G401.6 (cell line): ENCODE measurements around the gene SHKBP1.
"Not testable (repeated sequence)": the region's sequence is repeated elsewhere in the genome, so short reads cannot be mapped to it uniquely, and the experiment has no call there.

Experiments used
- FAIRE-seq: peaks from 2 replicates; lab custom pipeline; 2012; peaks lifted over from hg19 to GRCh38; lab: Jason Lieb, UNC

SHKBP1 gene

GRCh38 chr19:40556953-40557530, 19.6 kb upstream of the SHKBP1 start:
- FAIRE-seq = no peak

DNA sequence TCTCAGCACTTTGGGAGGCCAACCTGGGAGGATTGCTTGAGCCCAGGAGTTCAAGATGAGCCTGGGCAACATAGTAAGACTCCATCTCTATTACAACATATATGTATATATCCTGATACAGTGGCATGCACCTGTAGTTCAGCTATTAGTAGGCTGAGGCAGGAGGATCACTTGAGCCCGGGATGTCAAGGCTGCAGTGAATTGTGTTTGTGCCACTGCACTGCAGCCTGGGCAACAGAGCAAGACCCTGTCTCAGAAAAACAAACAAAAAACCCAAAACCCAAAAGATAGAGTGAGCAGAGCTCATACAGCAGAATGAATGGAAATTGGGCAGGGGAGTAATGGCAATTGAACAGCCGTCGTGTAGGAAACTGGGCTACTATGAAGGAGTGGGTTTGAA, 17.3 kb upstream of the SHKBP1 start:
- FAIRE-seq = no peak

- no peak for FAIRE-seq
Observed at GRCh38 chr19:40560092-40560507, 16.6 kb upstream of the SHKBP1 start.

GRCh38 chr19:40561947-40562346, 14.7 kb upstream of the SHKBP1 start:
- no peak for FAIRE-seq

GRCh38 chr19:40564535-40564934, 12.1 kb upstream of the SHKBP1 start:
- not testable (repeated sequence) for FAIRE-seq

DNA sequence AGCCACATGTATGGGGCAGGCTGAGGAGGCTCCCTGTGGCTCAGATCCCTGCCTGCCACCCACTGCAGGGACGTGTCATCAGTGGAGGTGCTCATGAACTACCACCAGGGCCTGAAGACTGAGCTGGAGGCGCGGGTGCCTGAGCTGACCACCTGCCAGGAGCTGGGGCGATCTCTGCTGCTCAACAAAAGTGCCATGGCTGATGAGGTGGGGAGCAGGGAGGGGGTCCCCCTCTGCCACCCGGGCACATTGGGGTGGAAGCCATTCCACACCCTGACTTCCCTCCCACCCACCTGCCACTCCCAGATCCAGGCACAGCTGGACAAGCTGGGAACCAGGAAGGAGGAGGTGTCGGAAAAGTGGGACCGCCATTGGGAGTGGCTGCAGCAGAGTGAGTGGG, 11.3 kb upstream of the SHKBP1 start:
- FAIRE-seq = no peak

DNA sequence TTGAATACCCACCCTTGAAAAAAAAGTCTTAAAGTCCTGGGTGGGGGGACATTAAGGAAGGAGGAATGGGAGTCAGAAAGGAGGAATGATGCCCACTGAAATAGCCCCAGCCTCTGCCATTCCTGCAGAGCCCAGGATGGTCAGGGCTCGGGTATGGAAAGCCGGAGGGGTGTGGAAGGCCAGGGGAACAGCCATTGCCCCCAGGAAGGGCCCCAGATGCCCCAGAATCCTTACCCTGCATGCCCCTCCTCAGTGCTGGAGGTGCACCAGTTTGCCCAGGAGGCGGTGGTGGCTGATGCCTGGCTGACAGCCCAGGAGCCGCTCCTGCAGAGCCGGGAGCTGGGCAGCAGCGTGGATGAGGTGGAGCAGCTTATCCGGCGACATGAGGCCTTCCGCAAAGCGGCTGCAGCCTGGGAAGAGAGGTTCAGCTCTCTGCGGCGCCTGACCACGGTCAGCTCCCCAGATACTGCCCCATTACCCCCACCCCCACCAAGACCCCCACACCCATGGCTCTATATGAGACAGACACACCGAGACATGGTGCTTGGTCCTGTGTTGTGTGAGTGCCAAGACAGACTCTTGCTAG, 10.7 kb upstream of the SHKBP1 start:
- FAIRE-seq = no peak

DNA sequence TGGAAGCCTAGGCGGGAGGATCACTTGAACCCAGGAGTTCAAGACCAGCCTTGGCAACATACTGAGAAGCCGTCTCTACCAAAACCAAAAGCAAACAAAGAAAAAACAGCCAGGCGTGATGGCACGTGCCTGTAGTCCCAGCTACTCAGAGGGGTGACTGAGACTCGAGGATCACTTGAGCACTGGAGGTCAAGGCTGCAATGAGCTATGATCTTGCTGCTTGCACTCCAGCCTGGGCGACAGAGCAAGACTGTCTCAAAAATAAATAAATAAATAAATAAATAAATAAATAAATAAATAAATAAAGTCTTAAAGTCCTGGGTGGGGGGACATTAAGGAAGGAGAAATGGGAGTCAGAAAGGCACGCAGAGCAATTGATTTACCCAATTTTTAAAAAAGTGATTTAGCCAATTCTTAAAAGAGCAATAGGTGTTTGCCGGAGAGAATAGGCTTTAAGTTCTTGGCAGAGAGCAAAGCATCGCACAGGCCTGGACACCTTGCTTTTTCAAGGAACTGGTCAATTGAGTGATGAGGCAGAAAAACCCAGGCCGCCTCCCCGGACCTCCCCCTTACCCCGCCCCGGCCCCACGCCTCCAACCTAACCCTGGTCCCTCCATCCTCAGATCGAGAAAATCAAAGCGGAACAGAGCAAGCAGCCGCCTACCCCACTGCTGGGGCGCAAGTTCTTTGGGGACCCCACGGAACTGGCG, 9.5 kb upstream of the SHKBP1 start:
- FAIRE-seq = no peak

- no peak for FAIRE-seq
Observed at GRCh38 chr19:40567750-40568494, 8.8 kb upstream of the SHKBP1 start.

DNA sequence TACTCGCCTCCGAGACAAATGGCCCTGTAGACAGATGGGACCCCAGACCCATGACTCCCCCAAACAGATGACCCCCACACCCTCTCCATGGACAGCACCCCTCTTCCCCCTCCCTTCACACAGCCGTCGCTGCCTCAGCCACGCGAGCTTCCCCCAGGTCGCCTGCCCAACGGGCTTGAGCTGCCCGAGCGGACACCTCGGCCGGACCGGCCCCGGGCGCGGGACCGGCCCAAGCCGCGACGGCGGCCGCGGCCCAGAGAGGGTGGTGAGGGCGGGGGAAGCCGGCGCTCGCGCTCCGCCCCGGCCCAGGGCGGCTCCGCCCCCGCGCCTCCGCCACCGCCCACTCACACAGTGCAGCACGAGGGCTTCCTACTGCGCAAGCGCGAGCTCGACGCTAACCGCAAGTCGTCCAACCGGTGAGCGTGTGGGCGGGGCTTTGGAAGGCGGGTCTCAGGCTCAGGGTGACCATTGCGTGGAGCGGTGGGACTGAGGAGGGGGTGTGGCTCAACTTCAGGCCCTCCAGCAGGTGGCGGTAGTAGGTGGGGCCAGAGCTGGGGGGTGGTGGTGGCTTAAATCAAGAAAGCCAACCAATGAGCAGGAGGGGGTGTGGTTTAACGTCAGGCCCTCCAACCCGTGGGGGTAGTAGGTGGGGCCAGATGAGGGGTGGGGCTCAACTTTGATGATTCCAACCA, 6.2 kb upstream of the SHKBP1 start:
- peak; percentile 98 for FAIRE-seq

DNA sequence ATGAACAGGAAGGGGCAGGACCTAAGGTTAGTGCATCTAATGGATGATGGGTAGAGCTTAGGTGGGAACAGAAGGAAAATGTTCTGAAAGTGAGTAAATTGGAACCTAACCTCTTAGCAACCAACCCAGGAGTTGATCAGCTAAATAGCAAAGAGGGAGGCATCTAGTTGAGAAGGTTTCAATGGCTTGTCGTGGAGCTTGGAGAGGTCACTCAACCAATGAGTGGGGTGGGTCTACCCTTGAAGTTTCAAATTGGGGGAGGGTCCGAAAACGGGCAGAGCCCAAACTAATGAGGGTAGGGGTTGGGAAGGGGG, 5.7 kb upstream of the SHKBP1 start:
- no peak for FAIRE-seq

- no peak for FAIRE-seq
Observed at GRCh38 chr19:40571831-40572495, 4.7 kb upstream of the SHKBP1 start.

GRCh38 chr19:40575326-40575725, 1.3 kb upstream of the SHKBP1 start:
- no peak for FAIRE-seq

- FAIRE-seq = no peak
Observed at GRCh38 chr19:40576151-40576584, 505 bp upstream of the SHKBP1 start.

DNA sequence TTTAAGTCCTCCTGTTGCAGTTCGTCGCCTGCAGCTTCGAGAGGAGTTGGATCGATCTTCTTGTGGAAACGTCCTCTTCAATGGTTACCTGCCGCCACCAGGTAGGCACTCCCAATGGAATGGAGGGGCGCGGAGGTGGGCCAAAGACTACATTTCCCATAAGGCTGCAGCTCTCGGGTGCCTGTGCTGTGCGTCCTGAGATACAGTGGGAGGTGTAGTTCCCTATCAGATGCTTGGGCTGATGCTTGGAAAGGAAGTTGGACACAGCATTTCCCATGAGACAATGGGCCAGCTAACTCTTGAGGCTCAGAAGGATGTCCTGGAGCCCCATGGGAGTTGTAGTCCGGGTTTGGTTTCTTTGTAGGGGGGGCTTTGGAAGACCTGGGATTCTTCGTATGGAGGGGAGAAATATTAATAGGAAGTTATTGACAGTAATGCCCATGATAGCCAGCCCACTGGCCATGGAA, 1.8 kb downstream of the SHKBP1 start:
- peak; percentile 73 for FAIRE-seq

DNA sequence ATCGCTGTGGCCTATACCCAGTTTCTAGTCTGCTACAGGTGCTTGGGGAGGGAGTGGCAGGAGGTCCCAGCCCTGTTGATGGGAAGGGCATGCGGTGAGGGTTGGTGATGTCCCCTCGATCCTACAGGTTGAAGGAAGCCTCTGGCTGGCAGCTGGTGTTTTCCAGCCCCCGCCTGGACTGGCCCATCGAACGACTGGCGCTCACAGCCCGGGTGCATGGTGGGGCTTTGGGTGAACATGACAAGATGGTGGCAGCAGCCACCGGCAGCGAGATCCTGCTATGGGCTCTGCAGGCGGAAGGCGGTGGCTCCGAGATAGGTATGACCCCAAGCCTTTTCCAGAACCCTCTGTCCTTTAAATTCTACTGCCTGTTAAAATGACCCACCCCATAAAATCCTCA, 3.9 kb downstream of the SHKBP1 start:
- no peak for FAIRE-seq

GRCh38 chr19:40581531-40581930, 4.9 kb downstream of the SHKBP1 start:
- FAIRE-seq = no peak

GRCh38 chr19:40582467-40582866, 5.8 kb downstream of the SHKBP1 start:
- FAIRE-seq = no peak

DNA sequence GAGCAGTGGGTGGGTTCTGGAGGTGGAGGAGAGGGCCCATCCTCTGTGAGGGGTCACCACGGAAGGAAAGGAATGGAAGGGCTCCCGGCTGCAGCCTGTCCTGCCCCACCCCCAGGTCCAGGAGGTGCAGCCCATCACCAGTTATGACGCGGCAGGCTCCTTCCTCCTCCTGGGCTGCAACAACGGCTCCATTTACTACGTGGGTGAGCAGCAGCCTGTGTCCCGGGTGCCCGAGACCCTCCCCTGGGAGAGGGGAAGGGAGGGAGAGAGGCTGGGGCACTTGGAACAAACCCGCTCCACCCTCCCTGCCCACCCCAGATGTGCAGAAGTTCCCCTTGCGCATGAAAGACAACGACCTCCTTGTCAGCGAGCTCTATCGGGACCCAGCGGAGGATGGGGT, 6.6 kb downstream of the SHKBP1 start:
- no peak for FAIRE-seq

GRCh38 chr19:40584007-40584406, 7.3 kb downstream of the SHKBP1 start:
- FAIRE-seq = no peak

- no peak for FAIRE-seq
Observed at GRCh38 chr19:40585241-40585981, 8.7 kb downstream of the SHKBP1 start.
